ENCODE results near the gene PNMA8C. TPM values are rescaled to one million over a fixed set of nuclear protein-coding genes. Genes with fewer than 3 reads are reported as not detected.

Gene PNMA8C
- total and polyA plus RNA-seq, 2 donors (not counting 3 experiments of a cell fraction or from before 2014, with no cell fraction given): not detected

- FAIRE-seq (no peak), DNase-seq (ENCODE audit: low read depth, low spot score) (no peak)
- H4K20me1 ChIP-seq (replicated peaks; ENCODE audit: control insufficient read depth, extremely low read depth, insufficient read depth, low read length): no peaks in the 10 kb centered on the region
- no TSS peak for BruUV-seq (replicated peaks)
- H3K4me1 ChIP-seq (ENCODE audit: control insufficient read depth, extremely low read depth, insufficient read depth, low read length): no peaks in the 10 kb centered on the region
- no peaks in the 10 kb centered on the region for H3K27me3 ChIP-seq (ENCODE audit: control insufficient read depth in 2 of 2, insufficient read depth in 2 of 2, low read length in 2 of 2)
- ChIA-PET POLR2A (no interaction called here), CTCF (interaction anchor here (0.8 kb wide), 1 partner anchor 145 kb away, joined by 3 read pairs; no protein-coding TSS in a partner anchor)
- H3K79me2 ChIP-seq (ENCODE audit: control insufficient read depth, insufficient read depth, low read length): peaks cover 15% of the 10 kb centered on the region
- no peak overlapping the region for H3K9ac ChIP-seq (replicated peaks; ENCODE audit: extremely low read depth, insufficient read depth, low read length)
- dilution Hi-C loops (cut with MboI; ENCODE audit: extremely low pct_ligation_motif_present, low sequenced_read_pairs) (no loop called here), intact Hi-C loops (cut with micrococcal nuclease) (no loop called here)
- H3K9me1 ChIP-seq (replicated peaks; ENCODE audit: control insufficient read depth, extremely low read depth, insufficient read depth, low read length): no peaks in the 10 kb centered on the region
- no peak overlapping the region for H2AFZ ChIP-seq (ENCODE audit: low read depth, low read length)
- TF ChIP-seq MYC (IDR thresholded peaks at IDR 0.05; ENCODE audit: low read depth, low read length) (no peak), GATA2 (IDR thresholded peaks at IDR 0.05; ENCODE audit: insufficient read depth, insufficient read length, low read depth, low read length) (no peak), EZH2 (IDR thresholded peaks at IDR 0.05; ENCODE audit: borderline replicate concordance, low read depth, low read length, severe bottlenecking) (no peak), POLR2AphosphoS5 (IDR thresholded peaks at IDR 0.05; ENCODE audit: insufficient read depth, low read depth, low read length) (no peak), JUN (IDR thresholded peaks at IDR 0.05; ENCODE audit: borderline replicate concordance, insufficient read depth, insufficient read length, low read depth) (no peak), POLR2A (IDR thresholded peaks at IDR 0.05; ENCODE audit: low read depth, low read length) (no peak), FOS (IDR thresholded peaks at IDR 0.05; ENCODE audit: borderline replicate concordance, insufficient read depth, low read length) (no peak)
- TF ChIP-seq, protein P1, sequence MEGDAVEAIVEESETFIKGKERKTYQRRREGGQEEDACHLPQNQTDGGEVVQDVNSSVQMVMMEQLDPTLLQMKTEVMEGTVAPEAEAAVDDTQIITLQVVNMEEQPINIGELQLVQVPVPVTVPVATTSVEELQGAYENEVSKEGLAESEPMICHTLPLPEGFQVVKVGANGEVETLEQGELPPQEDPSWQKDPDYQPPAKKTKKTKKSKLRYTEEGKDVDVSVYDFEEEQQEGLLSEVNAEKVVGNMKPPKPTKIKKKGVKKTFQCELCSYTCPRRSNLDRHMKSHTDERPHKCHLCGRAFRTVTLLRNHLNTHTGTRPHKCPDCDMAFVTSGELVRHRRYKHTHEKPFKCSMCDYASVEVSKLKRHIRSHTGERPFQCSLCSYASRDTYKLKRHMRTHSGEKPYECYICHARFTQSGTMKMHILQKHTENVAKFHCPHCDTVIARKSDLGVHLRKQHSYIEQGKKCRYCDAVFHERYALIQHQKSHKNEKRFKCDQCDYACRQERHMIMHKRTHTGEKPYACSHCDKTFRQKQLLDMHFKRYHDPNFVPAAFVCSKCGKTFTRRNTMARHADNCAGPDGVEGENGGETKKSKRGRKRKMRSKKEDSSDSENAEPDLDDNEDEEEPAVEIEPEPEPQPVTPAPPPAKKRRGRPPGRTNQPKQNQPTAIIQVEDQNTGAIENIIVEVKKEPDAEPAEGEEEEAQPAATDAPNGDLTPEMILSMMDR (IDR thresholded peaks at IDR 0.05; ENCODE audit: extremely low read depth in 1 of 2, insufficient read depth in 1 of 2, low read depth in 1 of 2, low read length in 2 of 2): no peak
- TF ChIP-seq, protein P2, sequence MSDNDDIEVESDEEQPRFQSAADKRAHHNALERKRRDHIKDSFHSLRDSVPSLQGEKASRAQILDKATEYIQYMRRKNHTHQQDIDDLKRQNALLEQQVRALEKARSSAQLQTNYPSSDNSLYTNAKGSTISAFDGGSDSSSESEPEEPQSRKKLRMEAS (IDR thresholded peaks at IDR 0.05; ENCODE audit: insufficient read depth, insufficient read length): no peak
- peaks cover 22 to 49% of the 10 kb centered on the region in 2 experiments for H3K36me3 ChIP-seq (ENCODE audit: control insufficient read depth in 2 of 2, extremely low read depth in 1 of 2, insufficient read depth in 2 of 2, low read length in 2 of 2)
- no peak overlapping the region for H3K4me3 ChIP-seq (replicated peaks in 1 of 3; ENCODE audit: insufficient read depth in 1 of 3, low read depth in 1 of 3, low read length in 3 of 3)
- H3K4me2 ChIP-seq (ENCODE audit: insufficient read depth, low read length): no peak overlapping the region
- no peak overlapping the region for H3K27ac ChIP-seq (ENCODE audit: insufficient read depth, low read depth, low read length)
- H3K9me3 ChIP-seq (replicated peaks; ENCODE audit: control insufficient read depth, insufficient read depth, low read length): no peaks in the 10 kb centered on the region
These were observed 44.9 kb downstream of the PNMA8C start for GRCh38 chr19:46383846-46384245.
